22Rv1 (cell line): ENCODE results near the gene DGKI.

Experiments used
- CTCF ChIP-seq: fragments of 450-650 bp; IDR thresholded peaks from 2 replicates; pipeline ENCODE4 v1.5.1; 2017; ENCODE audit warnings: mild to moderate bottlenecking
- ZFX ChIP-seq: fragments of 450-650 bp; IDR thresholded peaks from 2 replicates; pipeline ENCODE4 v1.6.1; 2017; ENCODE audit warnings: antibody characterized with exemption, borderline replicate concordance

GRCh38 chr7:137371616-137372015 lies 475.2 kb downstream of the DGKI start:
- TF ChIP-seq CTCF (no peak), ZFX (no peak)
